ENCODE data around the gene AUTS2. TPM values are rescaled to one million over a fixed set of nuclear protein-coding genes. Genes with fewer than 3 reads are reported as not detected.

AUTS2 gene
- total and polyA plus RNA-seq, 4 donors = 4.9 to 24.4 (median 7.0) TPM

DNA sequence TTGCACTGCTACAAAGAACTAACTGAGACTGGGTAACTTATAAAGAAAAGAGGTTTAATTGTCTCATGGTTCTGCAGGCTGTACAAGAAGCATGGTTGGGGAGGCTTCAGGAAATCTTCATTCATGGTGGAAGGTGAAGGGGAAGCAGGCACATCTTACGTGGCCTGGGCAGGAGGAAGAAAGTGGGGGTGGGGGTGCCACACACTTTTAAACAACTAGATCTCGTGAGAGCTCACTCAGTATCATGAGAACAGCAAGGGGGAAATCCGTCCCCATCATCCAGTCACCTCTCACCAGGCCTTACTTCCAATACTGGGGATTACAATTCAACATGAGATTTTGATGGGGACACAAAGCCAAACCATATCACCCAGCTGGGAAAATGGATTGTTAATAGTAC, 281.7 kb downstream of the AUTS2 start:
- no peak for DNase-seq (ENCODE audit: low spot score)
- H3K4me1 ChIP-seq (ENCODE audit: control insufficient read depth in 4 of 4, insufficient read depth in 4 of 4, low read length in 3 of 4) = no peaks in the 10 kb centered on the region
- 90% methylated on average over 3 of the region's 3 CpGs for WGBS
- H3K27ac ChIP-seq (ENCODE audit: low read depth in 1 of 2, low read length in 2 of 2) = no peak overlapping the region
- H3K9me3 ChIP-seq (ENCODE audit: control insufficient read depth in 4 of 4, low read length in 3 of 4) = no peaks in the 10 kb centered on the region
- no peak overlapping the region for H3K9ac ChIP-seq (ENCODE audit: low read depth in 1 of 2, low read length in 2 of 2)
- H3K36me3 ChIP-seq (ENCODE audit: control insufficient read depth in 4 of 4, insufficient read depth in 3 of 4, low read depth in 1 of 4, low read length in 3 of 4) = no peaks in the 10 kb centered on the region
- TF ChIP-seq JUND (IDR thresholded peaks at IDR 0.05) = no peak
- TF ChIP-seq YY1 (IDR thresholded peaks at IDR 0.05) = no peak
- no peak for TF ChIP-seq FOXA2 (IDR thresholded peaks at IDR 0.05)
- no peak for TF ChIP-seq RXRA (IDR thresholded peaks at IDR 0.05)
- TF ChIP-seq, protein P1, sequence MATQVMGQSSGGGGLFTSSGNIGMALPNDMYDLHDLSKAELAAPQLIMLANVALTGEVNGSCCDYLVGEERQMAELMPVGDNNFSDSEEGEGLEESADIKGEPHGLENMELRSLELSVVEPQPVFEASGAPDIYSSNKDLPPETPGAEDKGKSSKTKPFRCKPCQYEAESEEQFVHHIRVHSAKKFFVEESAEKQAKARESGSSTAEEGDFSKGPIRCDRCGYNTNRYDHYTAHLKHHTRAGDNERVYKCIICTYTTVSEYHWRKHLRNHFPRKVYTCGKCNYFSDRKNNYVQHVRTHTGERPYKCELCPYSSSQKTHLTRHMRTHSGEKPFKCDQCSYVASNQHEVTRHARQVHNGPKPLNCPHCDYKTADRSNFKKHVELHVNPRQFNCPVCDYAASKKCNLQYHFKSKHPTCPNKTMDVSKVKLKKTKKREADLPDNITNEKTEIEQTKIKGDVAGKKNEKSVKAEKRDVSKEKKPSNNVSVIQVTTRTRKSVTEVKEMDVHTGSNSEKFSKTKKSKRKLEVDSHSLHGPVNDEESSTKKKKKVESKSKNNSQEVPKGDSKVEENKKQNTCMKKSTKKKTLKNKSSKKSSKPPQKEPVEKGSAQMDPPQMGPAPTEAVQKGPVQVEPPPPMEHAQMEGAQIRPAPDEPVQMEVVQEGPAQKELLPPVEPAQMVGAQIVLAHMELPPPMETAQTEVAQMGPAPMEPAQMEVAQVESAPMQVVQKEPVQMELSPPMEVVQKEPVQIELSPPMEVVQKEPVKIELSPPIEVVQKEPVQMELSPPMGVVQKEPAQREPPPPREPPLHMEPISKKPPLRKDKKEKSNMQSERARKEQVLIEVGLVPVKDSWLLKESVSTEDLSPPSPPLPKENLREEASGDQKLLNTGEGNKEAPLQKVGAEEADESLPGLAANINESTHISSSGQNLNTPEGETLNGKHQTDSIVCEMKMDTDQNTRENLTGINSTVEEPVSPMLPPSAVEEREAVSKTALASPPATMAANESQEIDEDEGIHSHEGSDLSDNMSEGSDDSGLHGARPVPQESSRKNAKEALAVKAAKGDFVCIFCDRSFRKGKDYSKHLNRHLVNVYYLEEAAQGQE (IDR thresholded peaks at IDR 0.05) = no peak
- TF ChIP-seq, protein P2, sequence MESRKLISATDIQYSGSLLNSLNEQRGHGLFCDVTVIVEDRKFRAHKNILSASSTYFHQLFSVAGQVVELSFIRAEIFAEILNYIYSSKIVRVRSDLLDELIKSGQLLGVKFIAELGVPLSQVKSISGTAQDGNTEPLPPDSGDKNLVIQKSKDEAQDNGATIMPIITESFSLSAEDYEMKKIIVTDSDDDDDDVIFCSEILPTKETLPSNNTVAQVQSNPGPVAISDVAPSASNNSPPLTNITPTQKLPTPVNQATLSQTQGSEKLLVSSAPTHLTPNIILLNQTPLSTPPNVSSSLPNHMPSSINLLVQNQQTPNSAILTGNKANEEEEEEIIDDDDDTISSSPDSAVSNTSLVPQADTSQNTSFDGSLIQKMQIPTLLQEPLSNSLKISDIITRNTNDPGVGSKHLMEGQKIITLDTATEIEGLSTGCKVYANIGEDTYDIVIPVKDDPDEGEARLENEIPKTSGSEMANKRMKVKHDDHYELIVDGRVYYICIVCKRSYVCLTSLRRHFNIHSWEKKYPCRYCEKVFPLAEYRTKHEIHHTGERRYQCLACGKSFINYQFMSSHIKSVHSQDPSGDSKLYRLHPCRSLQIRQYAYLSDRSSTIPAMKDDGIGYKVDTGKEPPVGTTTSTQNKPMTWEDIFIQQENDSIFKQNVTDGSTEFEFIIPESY (IDR thresholded peaks at IDR 0.05) = no peak
- TF ChIP-seq MAX (IDR thresholded peaks at IDR 0.05) = no peak
- no peak for TF ChIP-seq GABPA (IDR thresholded peaks at IDR 0.05 in 1 of 2, conservative IDR thresholded peaks at IDR 0.05 in 1 of 2)
- TF ChIP-seq NR2F2 (IDR thresholded peaks at IDR 0.05) = no peak
- no peak for TF ChIP-seq HNF4G (IDR thresholded peaks at IDR 0.05)
- no peak for TF ChIP-seq CTCF (IDR thresholded peaks at IDR 0.05; ENCODE audit: low read depth, low read length, missing input control)
- no peak for TF ChIP-seq ATF3 (IDR thresholded peaks at IDR 0.05)
- no peaks in the 10 kb centered on the region for H3K27me3 ChIP-seq (ENCODE audit: control insufficient read depth in 4 of 4, insufficient read depth in 4 of 4, low read length in 3 of 4)
- H3K4me3 ChIP-seq (ENCODE audit: low read depth in 1 of 3, low read length in 3 of 3) = no peak overlapping the region

DNA sequence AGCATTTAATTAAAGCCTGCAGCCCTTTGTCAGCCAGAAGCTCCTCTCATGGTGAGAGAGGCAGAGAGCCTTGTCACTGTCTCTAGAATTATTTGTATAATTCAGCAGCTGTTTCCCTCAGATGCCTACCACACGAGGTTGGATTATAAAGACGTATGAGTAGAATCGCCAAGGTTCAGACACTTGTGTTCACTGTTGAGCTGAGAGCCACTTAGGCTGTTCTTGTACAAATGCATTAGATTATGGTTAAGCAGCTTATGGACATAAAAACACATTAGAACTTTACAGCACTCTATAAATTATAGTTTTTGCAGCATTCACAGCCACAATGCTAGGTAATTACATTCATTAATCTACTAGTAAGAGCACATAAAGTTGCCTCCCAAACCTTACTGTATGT, 282.6 kb downstream of the AUTS2 start:
- no peaks in the 10 kb centered on the region for H3K36me3 ChIP-seq (ENCODE audit: control insufficient read depth in 4 of 4, insufficient read depth in 3 of 4, low read depth in 1 of 4, low read length in 3 of 4)
- no peak overlapping the region for H3K4me3 ChIP-seq (ENCODE audit: low read depth in 1 of 3, low read length in 3 of 3)
- no peak for DNase-seq (ENCODE audit: low spot score)
- no peaks in the 10 kb centered on the region for H3K4me1 ChIP-seq (ENCODE audit: control insufficient read depth in 4 of 4, insufficient read depth in 4 of 4, low read length in 3 of 4)
- H3K9ac ChIP-seq (ENCODE audit: low read depth in 1 of 2, low read length in 2 of 2) = no peak overlapping the region
- H3K27me3 ChIP-seq (ENCODE audit: control insufficient read depth in 4 of 4, insufficient read depth in 4 of 4, low read length in 3 of 4) = no peaks in the 10 kb centered on the region
- H3K27ac ChIP-seq (ENCODE audit: low read depth in 1 of 2, low read length in 2 of 2) = no peak overlapping the region
- 86% methylated on average over 3 of the region's 3 CpGs for WGBS
- TF ChIP-seq FOXA1 (IDR thresholded peaks at IDR 0.05) = no peak
- TF ChIP-seq, protein P2 (IDR thresholded peaks at IDR 0.05) = no peak
- TF ChIP-seq MAX (IDR thresholded peaks at IDR 0.05) = no peak
- no peak for TF ChIP-seq TAF1 (conservative IDR thresholded peaks at IDR 0.05)
- no peak for TF ChIP-seq HNF4A (conservative IDR thresholded peaks at IDR 0.05)
- no peak for TF ChIP-seq ATF3 (IDR thresholded peaks at IDR 0.05)
- H3K9me3 ChIP-seq (ENCODE audit: control insufficient read depth in 4 of 4, low read length in 3 of 4) = no peaks in the 10 kb centered on the region
